ENCODE results near the gene FATE1. TPM values are rescaled to one million over a fixed set of nuclear protein-coding genes. Genes with fewer than 3 reads are reported as not detected.

The FATE1 gene
- total RNA-seq, 4 donors from 2014 or later = not detected

DNA sequence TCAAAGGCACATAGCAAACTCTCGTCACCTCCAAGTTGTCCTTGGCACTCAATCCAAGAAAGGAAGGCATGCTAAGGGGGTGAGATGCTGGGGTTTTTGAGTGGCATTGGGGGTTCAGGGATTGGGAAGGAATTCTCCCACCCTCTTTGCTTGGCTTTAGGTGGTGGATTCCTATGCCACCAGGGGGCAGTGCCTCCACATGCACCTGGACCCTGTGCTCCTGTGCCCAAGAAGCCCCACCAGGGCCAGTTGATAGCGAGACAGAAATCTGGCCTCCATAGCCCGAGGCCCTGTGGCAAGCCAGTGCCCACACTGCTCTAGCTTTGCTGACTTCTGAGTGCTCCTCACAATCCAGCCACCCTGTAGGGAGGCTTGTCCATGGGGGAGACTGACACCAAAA is 2.0 kb upstream of the FATE1 start:
- TF ChIP-seq CTCF (IDR thresholded peaks at IDR 0.05) = no peak
- ATAC-seq (ENCODE audit: low FRiP score) (no peak), DNase-seq (ENCODE audit: low spot score) (no peak)

DNA sequence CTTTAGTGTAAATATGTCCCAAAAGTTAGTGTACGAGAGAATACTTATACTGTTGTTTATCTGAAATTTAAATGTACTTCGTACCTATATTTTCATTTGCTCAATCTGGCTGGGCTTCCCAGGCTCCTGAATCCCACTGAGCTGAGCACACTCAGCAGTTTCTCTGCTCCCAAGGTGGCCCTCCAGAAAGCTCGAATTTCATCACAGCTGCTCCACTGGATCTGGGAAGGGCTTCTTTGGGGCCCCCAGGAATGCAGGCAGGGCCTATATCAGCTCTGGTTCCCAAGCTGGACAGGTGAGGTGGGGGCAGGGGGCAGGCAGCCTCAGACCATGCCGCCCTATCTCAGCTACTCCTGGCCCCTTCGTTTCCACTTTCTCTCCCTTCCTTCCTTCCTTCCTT is 1.5 kb upstream of the FATE1 start:
- no peak for DNase-seq (ENCODE audit: low spot score)
- TF ChIP-seq CTCF (IDR thresholded peaks at IDR 0.05) = no peak
- no peak for ATAC-seq (ENCODE audit: low FRiP score)

DNA sequence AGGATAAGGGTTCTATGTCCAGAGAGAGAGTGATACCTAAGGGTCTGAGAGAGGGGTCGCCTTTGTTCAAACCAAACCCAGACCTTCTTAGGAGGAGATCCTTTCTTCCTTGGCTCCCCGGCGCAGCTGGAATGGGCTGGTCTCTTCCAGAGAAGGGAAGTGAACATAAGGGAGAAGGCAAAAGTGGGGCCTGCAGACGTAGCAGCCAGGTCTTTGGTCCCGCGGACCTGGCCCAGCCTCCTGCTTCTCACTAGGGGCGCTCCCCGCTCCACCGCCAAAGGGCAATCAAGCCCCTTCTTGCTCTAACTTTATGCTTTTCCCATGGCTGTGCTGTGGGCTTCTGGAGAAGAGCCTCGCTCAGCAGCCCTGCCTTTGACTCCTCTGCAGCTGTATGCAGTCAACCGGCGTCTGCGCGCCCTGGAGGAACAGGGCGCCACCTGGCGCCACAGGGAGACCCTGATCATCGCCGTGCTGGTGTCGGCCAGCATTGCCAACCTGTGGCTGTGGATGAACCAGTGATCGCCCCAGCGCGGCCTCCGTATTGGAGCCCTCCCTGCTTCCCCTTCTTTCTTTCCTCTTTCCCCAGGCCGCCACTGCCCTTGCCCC is 6.5 kb downstream of the FATE1 start:
- ATAC-seq (ENCODE audit: low FRiP score) = no peak
- no peak for TF ChIP-seq CTCF (IDR thresholded peaks at IDR 0.05)
- DNase-seq (ENCODE audit: low spot score) = no peak

DNA sequence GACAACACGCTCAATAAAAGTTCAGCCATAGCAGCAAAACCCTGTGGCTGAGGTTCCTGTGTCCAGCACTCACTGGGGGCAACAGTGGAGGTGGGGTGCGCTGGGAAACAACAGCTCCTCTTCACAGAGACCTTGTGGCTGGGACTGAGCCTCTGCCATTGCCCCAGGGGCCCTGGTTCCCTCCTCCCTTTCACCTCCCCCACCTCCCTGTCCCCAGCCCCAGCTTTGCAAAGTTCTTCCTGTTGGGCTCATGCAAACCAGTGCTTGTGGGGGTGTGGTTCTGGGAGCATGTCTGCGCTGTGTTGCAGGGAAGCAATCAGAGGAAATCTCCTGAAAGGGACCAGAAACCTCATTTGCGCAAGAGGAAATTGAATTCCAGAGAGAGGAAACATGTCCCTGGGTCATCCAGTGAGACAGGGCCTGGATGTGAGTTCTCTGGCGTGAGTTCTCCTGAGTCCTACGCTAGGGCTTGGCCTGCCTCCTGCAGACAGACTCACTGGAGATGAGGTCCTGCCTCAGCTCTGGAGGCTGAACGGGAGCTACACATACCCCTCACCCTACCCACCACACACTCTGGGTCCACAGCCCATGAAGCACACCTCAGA is 7.4 kb downstream of the FATE1 start:
- TF ChIP-seq CTCF (IDR thresholded peaks at IDR 0.05) = no peak
- DNase-seq (ENCODE audit: low spot score) = no peak
- ATAC-seq (ENCODE audit: low FRiP score) = no peak

DNA sequence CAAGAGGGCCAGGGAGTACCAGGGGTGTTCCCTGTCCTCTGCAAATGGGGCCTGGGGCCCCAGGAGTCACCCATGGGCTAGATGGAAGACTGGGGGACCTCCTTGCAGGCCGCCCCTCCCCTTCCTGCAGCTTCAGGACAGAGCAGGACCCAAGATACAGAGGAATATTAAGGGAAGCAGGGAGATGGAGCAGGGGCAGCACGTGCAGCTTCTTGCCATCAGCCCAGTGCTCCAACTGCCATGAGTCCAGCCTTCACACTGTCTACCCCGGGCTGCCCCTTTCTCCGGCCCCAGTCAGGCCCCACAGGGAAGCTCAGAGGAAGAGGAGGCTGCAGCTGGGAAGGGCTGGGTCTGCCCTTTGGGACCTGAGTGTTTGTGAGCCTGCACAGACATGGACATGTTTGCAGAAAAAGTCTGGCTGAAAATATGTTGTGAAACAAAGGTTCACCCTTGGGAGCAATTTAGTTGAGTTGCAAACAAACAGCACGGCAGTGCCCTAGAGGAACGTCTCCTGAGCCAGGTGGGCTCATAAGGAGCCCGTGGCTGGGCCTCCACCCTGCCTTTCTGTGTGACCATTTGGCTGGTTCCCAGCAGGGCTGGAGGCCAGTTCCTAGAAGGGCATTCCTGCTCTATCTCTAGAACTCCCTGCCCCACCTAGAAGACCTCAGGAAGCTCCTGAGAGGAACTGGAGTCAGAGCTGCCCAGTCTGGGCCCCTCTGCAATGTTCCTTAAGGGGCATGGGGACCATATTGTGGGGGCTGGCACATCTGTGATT is 8.9 kb downstream of the FATE1 start:
- ATAC-seq (ENCODE audit: low FRiP score) = no peak
- no peak for TF ChIP-seq CTCF (IDR thresholded peaks at IDR 0.05)
- DNase-seq (ENCODE audit: low spot score) = no peak

- no peak for TF ChIP-seq CTCF (IDR thresholded peaks at IDR 0.05)
- ATAC-seq (ENCODE audit: low FRiP score) (no peak), DNase-seq (ENCODE audit: low spot score) (no peak)
Measured at GRCh38 chrX:151725338-151725614, 9.4 kb downstream of the FATE1 start.

DNA sequence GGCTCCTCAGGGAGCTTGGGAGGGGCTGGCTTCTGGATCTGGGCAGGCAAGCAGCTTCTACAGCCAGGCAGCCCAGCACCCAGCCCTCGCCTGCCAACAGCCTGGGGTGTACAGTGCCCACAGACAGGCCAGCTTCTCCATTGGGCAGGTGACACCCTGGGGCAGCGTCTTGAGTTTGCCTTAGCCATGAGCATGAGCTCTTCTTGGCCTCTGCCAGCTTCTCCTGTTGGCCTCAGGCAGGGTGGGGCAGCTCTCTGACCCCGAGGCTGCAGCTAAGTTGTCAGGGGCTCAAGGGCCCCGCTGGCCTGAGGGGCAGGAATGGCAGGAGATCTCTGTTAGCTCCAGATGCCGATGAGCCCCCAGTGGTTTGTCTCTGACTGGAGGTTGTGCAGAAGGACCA is 10.9 kb downstream of the FATE1 start:
- TF ChIP-seq CTCF (IDR thresholded peaks at IDR 0.05) = no peak
- DNase-seq (ENCODE audit: low spot score) (no peak), ATAC-seq (ENCODE audit: low FRiP score) (no peak)
